BLaER1 treated with 17β-estradiol and CSF1 and Interleukin-3, amounts not matched to agents 10 nM and 100 nM (cell line): ENCODE results near the gene SPATA24.
"Not testable (repeated sequence)": the region's sequence is repeated elsewhere in the genome, so short reads cannot be mapped to it uniquely, and the experiment has no call there.

Experiments used
- H3K27ac ChIP-seq, 11 experiments: shearing (Covaris generic); formaldehyde crosslinking; 2 replicates each; pipeline ENCODE4 v1.8.1; 2022
- H3K27me3 ChIP-seq, 11 experiments: shearing (Covaris generic); formaldehyde crosslinking; 2 replicates each; pipeline ENCODE4 v1.8.1; 2022
- H3K36me3 ChIP-seq, 11 experiments: shearing (Covaris generic); formaldehyde crosslinking; 2 replicates each; pipeline ENCODE4 v1.8.1; 2022
- H3K4me1 ChIP-seq, 10 experiments: shearing (Covaris generic); formaldehyde crosslinking; 2 replicates each; pipeline ENCODE4 v1.8.1; 2022
- H3K4me2 ChIP-seq, 11 experiments: shearing (Covaris generic); formaldehyde crosslinking; 2 replicates each; pipeline ENCODE4 v1.8.1; 2022
- H3K4me3 ChIP-seq, 10 experiments: shearing (Covaris generic); formaldehyde crosslinking; 2 replicates each; pipeline ENCODE4 v1.8.1; 2022
- H3K9ac ChIP-seq, 11 experiments: shearing (Covaris generic); formaldehyde crosslinking; 2 replicates each; pipeline ENCODE4 v1.8.1; 2022
- H3K9me3 ChIP-seq, 11 experiments: shearing (Covaris generic); formaldehyde crosslinking; replicated peaks in 1 of 11; 2 replicates each; pipeline ENCODE4 v1.8.1; 2022
- H4K20me1 ChIP-seq, 11 experiments: shearing (Covaris generic); formaldehyde crosslinking; 2 replicates each; pipeline ENCODE4 v1.8.1; 2022
- Cebpa-rat ChIP-seq, 11 experiments: shearing (Covaris generic); IDR thresholded peaks; 2 replicates each; pipeline ENCODE4 v1.8.1; 2022

Gene SPATA24

GRCh38 chr5:139403787-139404483, at the start of gene SPATA24:
Gene SPATA24, minus strand, starts transcription at chr5:139404089. Its CDS starts 29 bp downstream, at chr5:139404060.
- TF ChIP-seq Cebpa-rat (IDR thresholded peaks at IDR 0.05), result no peak

GRCh38 chr5:139451878-139452660, 48.2 kb upstream of the SPATA24 start:
- no peaks in the 10 kb centered on the region for H3K36me3 ChIP-seq
- H3K27ac ChIP-seq, result no peak overlapping the region
- H4K20me1 ChIP-seq, result no peaks in the 10 kb centered on the region
- H3K4me1 ChIP-seq, result peaks cover 0 to 21% (median 12%) of the 10 kb centered on the region in 10 experiments; a peak in 16 of 20 replicates
- no peaks in the 10 kb centered on the region for H3K9me3 ChIP-seq
- no peak overlapping the region for H3K4me2 ChIP-seq
- no peaks in the 10 kb centered on the region for H3K27me3 ChIP-seq
- no peak overlapping the region for H3K9ac ChIP-seq
- no peak for TF ChIP-seq Cebpa-rat (IDR thresholded peaks at IDR 0.05)
- no peak overlapping the region for H3K4me3 ChIP-seq

More at GRCh38 chr5:139403787-139404483, at the start of gene SPATA24:
- 0 out of 22 replicates have a peak, but pooled peaks cover 0 to 3% (median 0%) of the 10 kb centered on the region in 11 experiments for H3K36me3 ChIP-seq
- H3K4me3 ChIP-seq, result peak within 1 kb of the TSS; percentile 51 to 72 (median 61)
- peaks cover 22 to 76% (median 49%) of the 10 kb centered on the region in 10 experiments for H3K4me1 ChIP-seq
- H3K27ac ChIP-seq, result peak within 1 kb of the TSS; percentile 62 to 85 (median 82)
- peak within 1 kb of the TSS; percentile 67 to 81 (median 76) for H3K9ac ChIP-seq
- H4K20me1 ChIP-seq, result no peaks in the 10 kb centered on the region
- peak within 1 kb of the TSS; percentile 87 to 99 (median 91) for H3K4me2 ChIP-seq
- H3K9me3 ChIP-seq, result no peaks in the 10 kb centered on the region
- no peaks in the 10 kb centered on the region for H3K27me3 ChIP-seq

DNA sequence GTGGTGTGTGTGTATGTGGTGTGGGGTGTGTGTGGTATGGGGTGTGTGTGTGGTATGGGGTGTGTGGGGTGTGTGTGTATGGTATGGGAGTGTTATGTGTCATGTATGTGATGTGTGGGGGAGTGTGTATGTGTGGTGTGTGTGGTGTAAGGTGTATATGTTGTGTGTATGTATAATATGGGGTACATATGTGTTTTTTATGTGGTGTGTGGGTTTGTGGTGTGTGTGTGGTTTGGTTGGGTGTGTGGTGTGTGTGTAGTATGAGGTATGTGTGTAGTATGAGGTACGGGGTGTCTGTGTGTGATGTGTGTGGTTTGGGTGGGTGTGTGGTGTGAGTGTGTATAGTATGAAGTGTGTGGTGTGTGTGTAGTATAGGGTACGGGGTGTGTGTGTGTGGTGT, 47.3 kb upstream of the SPATA24 start:
- H3K9me3 ChIP-seq, result no peaks in the 10 kb centered on the region
- no peaks in the 10 kb centered on the region for H4K20me1 ChIP-seq
- H3K36me3 ChIP-seq, result no peaks in the 10 kb centered on the region
- H3K27ac ChIP-seq, result no peak overlapping the region
- no peak overlapping the region for H3K4me2 ChIP-seq
- no peak for TF ChIP-seq Cebpa-rat (IDR thresholded peaks at IDR 0.05)
- H3K9ac ChIP-seq, result no peak overlapping the region
- H3K4me3 ChIP-seq, result no peak overlapping the region
- peaks cover 0 to 21% (median 11%) of the 10 kb centered on the region in 10 experiments; a peak in 15 of 20 replicates for H3K4me1 ChIP-seq
- no peaks in the 10 kb centered on the region for H3K27me3 ChIP-seq

GRCh38 chr5:139446956-139447779, 43.3 kb upstream of the SPATA24 start:
- Histone ChIP-seq H3K27me3 (no peaks in the 10 kb centered on the region), H3K9ac (no peak overlapping the region), H4K20me1 (no peaks in the 10 kb centered on the region), H3K27ac (no peak overlapping the region), H3K36me3 (no peaks in the 10 kb centered on the region), H3K4me2 (0 out of 22 replicates have a peak overlapping the region, but pooled peaks of 1 of the 11 experiments have one; percentile 8), H3K4me1 (peaks cover 17 to 37% (median 25%) of the 10 kb centered on the region in 10 experiments), H3K9me3 (no peaks in the 10 kb centered on the region), H3K4me3 (no peak overlapping the region)
- TF ChIP-seq Cebpa-rat (IDR thresholded peaks at IDR 0.05), result no peak

- Histone ChIP-seq H4K20me1 (no peaks in the 10 kb centered on the region), H3K27ac (no peak overlapping the region; a peak in 1 of 22 replicates), H3K4me1 (peaks cover 17 to 37% (median 28%) of the 10 kb centered on the region in 10 experiments)
These were observed 41.7 kb upstream of the SPATA24 start for GRCh38 chr5:139445325-139446170.

DNA sequence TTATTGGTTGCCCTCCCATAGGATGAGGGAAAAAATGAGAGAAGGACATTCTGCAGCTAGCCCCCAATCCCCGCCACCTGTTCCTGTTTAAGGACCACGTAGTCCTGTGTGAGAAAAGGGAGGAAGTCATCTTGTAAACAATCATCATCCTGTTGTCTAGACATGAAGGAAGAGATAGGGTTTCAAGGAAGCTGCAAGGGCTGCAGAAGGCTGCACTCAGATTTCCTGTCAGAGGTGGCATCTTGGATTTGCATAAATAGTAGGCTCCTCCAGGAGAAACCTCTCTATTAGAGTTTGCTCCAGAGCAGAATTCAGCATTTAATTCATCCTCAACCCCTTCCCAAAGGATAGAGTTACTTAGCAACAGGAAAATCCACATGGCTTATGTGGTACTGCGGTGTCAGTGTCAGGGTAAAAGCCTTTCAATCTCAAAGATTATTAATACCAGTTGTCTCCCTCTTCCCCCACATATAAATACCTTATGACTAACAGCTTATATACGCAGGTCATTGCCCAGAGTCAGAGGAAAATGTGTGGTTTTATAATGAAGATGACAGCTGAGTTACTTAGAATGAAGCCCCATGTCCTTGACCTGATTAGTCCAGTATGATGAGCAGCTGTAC, 40.1 kb upstream of the SPATA24 start:
- no peak overlapping the region for H3K4me3 ChIP-seq
- H3K36me3 ChIP-seq, result no peaks in the 10 kb centered on the region
- H3K4me2 ChIP-seq, result peak overlapping the region; percentile 54 to 74 (median 63)
- TF ChIP-seq Cebpa-rat (IDR thresholded peaks at IDR 0.05), result no peak
- no peaks in the 10 kb centered on the region for H3K27me3 ChIP-seq
- H4K20me1 ChIP-seq, result no peaks in the 10 kb centered on the region
- peak overlapping the region in 8 of 11 experiments; percentile 15 to 60 (median 42); a peak in 13 of 22 replicates for H3K27ac ChIP-seq
- H3K9ac ChIP-seq, result peak overlapping the region in 3 of 11 experiments; percentile 5 to 37 (median 12); a peak in 1 of 22 replicates
- H3K9me3 ChIP-seq, result no peaks in the 10 kb centered on the region
- peaks cover 24 to 45% (median 34%) of the 10 kb centered on the region in 10 experiments for H3K4me1 ChIP-seq

More at GRCh38 chr5:139445325-139446170, 41.7 kb upstream of the SPATA24 start:
- no peak overlapping the region for H3K4me3 ChIP-seq
- no peaks in the 10 kb centered on the region for H3K36me3 ChIP-seq
- no peak overlapping the region for H3K4me2 ChIP-seq
- no peak for TF ChIP-seq Cebpa-rat (IDR thresholded peaks at IDR 0.05)
- no peaks in the 10 kb centered on the region for H3K27me3 ChIP-seq
- H3K9ac ChIP-seq, result no peak overlapping the region
- no peaks in the 10 kb centered on the region for H3K9me3 ChIP-seq

- not testable (repeated sequence) for H3K27me3 ChIP-seq, H3K9ac ChIP-seq, H3K9me3 ChIP-seq, H3K4me3 ChIP-seq, H3K27ac ChIP-seq, H4K20me1 ChIP-seq
- H3K4me2 ChIP-seq, result 0 out of 22 replicates have a peak overlapping the region, but pooled peaks of 1 of the 11 experiments have one; percentile 80
- H3K36me3 ChIP-seq, result peaks cover 4 to 17% (median 7%) of the 10 kb centered on the region in 11 experiments; a peak in 5 of 22 replicates
- H3K4me1 ChIP-seq, result peaks cover 32 to 49% (median 40%) of the 10 kb centered on the region in 10 experiments
These were observed 36.5 kb upstream of the SPATA24 start for GRCh38 chr5:139440416-139440815.
